Effector memory CD4-positive, alpha-beta T cell (primary cell): ENCODE measurements around the gene TMC2.

Experiments used
- DNase-seq, 3 donors: peaks; one replicate each; pipeline ENCODE4 v3.0.0-alpha.2; 2020
- H3K27ac ChIP-seq: 2 replicates; pipeline ENCODE4 v1.7.0; 2013; ENCODE audit warnings: mild to moderate bottlenecking, low read length, moderate library complexity; ENCODE audit not compliant: insufficient read depth, poor library complexity, severe bottlenecking
- H3K27me3 ChIP-seq: replicated peaks from 2 replicates; pipeline ENCODE4 v1.7.0; 2013; ENCODE audit warnings: mild to moderate bottlenecking, low read length; ENCODE audit not compliant: insufficient read depth, control insufficient read depth, poor library complexity, severe bottlenecking
- H3K36me3 ChIP-seq: 2 replicates; pipeline ENCODE4 v1.7.0; 2013; ENCODE audit warnings: mild to moderate bottlenecking, low read length, moderate library complexity; ENCODE audit not compliant: control insufficient read depth, insufficient read depth
- H3K4me1 ChIP-seq: 2 replicates; pipeline ENCODE4 v1.7.0; 2013; ENCODE audit warnings: low read length, mild to moderate bottlenecking; ENCODE audit not compliant: control insufficient read depth, insufficient read depth, poor library complexity, severe bottlenecking
- H3K4me3 ChIP-seq: 2 replicates; pipeline ENCODE4 v1.7.0; 2013; ENCODE audit warnings: low read length, low read depth, mild to moderate bottlenecking; ENCODE audit not compliant: insufficient read depth, poor library complexity, severe bottlenecking
- H3K9me3 ChIP-seq: 2 replicates; pipeline ENCODE4 v1.7.0; 2013; ENCODE audit warnings: mild to moderate bottlenecking, low read length, moderate library complexity; ENCODE audit not compliant: control insufficient read depth

Gene TMC2

GRCh38 chr20:2575682-2576081 lies 39.3 kb downstream of the TMC2 start:
- H3K4me1 ChIP-seq = no peaks in the 10 kb centered on the region
- no peak overlapping the region for H3K4me3 ChIP-seq
- DNase-seq = no peak
- H3K36me3 ChIP-seq = no peaks in the 10 kb centered on the region
- H3K9me3 ChIP-seq = no peaks in the 10 kb centered on the region
- H3K27me3 ChIP-seq = no peaks in the 10 kb centered on the region
- H3K27ac ChIP-seq = no peak overlapping the region

DNA sequence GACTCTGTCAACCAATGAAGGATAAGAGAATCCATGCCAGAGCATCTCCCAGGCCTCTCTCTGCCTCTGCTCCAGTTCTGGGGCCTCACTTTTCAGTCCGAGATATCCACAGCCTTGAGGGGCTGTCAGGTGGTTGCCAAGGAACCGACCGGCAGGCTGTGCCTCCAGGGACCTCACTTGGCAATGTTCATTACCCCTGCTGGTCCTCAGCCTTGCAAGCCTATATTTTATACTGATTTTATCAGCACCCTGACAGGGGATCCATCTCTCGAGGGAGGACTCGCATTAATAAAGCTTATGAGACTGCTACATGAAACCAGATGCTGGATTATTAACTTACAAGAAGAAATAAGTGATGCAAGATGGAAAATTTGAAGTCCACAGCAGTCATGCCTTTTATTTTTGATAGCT lies 39.9 kb downstream of the TMC2 start:
- no peaks in the 10 kb centered on the region for H3K9me3 ChIP-seq

GRCh38 chr20:2578475-2579192 lies 42.3 kb downstream of the TMC2 start:
- Histone ChIP-seq H3K27me3 (no peaks in the 10 kb centered on the region), H3K4me3 (no peak overlapping the region), H3K4me1 (no peaks in the 10 kb centered on the region), H3K9me3 (no peaks in the 10 kb centered on the region), H3K27ac (no peak overlapping the region), H3K36me3 (no peaks in the 10 kb centered on the region)
- no peak for DNase-seq

More for the DNA sequence above, 39.9 kb downstream of the TMC2 start:
- DNase-seq = no peak
- no peak overlapping the region for H3K4me3 ChIP-seq
- H3K36me3 ChIP-seq = no peaks in the 10 kb centered on the region
- no peak overlapping the region for H3K27ac ChIP-seq
- H3K27me3 ChIP-seq = no peaks in the 10 kb centered on the region
- H3K4me1 ChIP-seq = no peaks in the 10 kb centered on the region

DNA sequence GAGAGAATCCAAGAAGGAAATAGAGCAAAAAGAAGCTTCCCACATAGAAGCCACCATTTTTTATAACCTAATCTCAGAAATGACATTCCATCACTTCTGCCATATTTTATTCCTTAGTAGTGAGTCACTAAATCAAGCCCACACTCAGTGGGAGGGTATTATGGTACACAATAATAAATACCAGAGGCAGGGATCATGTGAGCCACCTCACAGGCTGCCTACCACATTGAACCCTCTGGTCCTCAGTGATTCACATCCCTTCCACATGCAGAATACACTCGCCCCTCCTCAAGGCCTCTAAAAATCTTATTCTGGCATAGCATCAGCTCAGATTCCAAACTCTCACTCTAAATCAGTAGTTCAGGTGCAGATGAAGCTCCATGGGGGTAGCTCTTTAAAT lies 49.4 kb downstream of the TMC2 start:
- H3K9me3 ChIP-seq = no peaks in the 10 kb centered on the region
- H3K36me3 ChIP-seq = no peaks in the 10 kb centered on the region
- H3K4me1 ChIP-seq = no peaks in the 10 kb centered on the region
- H3K27ac ChIP-seq = no peak overlapping the region
- DNase-seq = no peak
- H3K4me3 ChIP-seq = no peak overlapping the region
- H3K27me3 ChIP-seq = no peaks in the 10 kb centered on the region

- H3K27ac ChIP-seq = no peak overlapping the region
- no peaks in the 10 kb centered on the region for H3K36me3 ChIP-seq
- no peak overlapping the region for H3K4me3 ChIP-seq
- no peaks in the 10 kb centered on the region for H3K4me1 ChIP-seq
- H3K9me3 ChIP-seq = no peaks in the 10 kb centered on the region
- no peaks in the 10 kb centered on the region for H3K27me3 ChIP-seq
- no peak for DNase-seq
Measured at GRCh38 chr20:2593756-2594155, 57.4 kb downstream of the TMC2 start.

DNA sequence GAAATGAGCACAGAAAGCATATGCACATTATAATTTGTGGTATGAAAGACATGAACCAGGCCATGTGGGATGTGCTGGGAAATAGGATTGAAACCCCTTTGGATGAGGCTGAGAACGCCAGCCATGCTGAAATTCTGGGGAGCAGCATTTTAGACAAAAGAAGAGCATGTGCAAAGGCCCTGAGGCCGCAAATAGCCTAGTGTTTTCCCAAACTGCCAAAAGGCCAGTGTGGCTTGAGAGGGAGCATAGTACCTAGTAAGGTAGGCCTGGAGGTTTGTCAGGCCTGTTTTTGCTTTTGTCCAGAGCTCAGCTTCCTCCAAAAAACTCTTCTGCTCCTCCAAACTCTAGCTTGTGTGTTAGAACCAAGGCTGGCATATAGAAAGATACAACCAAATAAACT lies 58.7 kb downstream of the TMC2 start:
- no peaks in the 10 kb centered on the region for H3K4me1 ChIP-seq
- H3K27ac ChIP-seq = no peak overlapping the region
- no peak for DNase-seq
- H3K4me3 ChIP-seq = no peak overlapping the region
- H3K36me3 ChIP-seq = no peaks in the 10 kb centered on the region
- H3K9me3 ChIP-seq = no peaks in the 10 kb centered on the region
- H3K27me3 ChIP-seq = no peaks in the 10 kb centered on the region

GRCh38 chr20:2596673-2597279 lies 60.4 kb downstream of the TMC2 start:
- Histone ChIP-seq H3K4me1 (no peaks in the 10 kb centered on the region), H3K27ac (no peak overlapping the region), H3K4me3 (no peak overlapping the region), H3K36me3 (no peaks in the 10 kb centered on the region), H3K27me3 (no peaks in the 10 kb centered on the region), H3K9me3 (no peaks in the 10 kb centered on the region)
- DNase-seq = no peak

DNA sequence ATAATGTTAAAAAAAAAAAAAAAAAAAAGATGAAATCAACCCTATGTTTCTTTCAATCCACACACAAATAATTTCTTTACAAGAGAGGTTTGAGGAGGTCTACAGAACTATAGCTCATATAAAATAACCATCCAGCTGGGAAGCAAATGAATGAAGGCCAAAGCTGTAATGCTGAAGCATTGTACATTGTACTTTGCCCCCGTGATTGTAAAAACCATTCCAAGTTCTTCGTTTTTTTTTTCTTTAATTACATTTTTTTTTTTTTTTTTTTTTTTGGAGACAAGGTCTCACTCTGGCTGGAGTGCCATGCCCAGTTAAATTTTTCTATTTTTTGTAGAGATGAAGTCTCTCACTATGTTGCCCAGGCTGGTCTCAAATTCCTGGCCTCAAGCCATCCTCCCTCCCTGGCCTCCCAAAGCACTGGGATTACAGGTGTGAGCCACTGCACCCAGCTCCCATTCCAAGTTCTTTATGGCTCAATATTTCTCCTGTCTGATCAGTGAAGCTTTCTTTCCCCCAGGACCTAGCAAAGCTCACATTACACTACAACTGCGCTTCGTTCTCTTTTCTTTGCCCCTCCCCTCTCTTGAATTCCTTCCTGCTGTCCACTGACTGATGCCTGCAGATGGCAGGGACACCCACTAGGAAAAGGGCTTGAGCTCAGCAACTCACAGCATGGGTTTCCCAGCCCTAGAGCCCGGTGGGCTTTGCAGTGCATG lies 63.1 kb downstream of the TMC2 start:
- no peaks in the 10 kb centered on the region for H3K27me3 ChIP-seq
- H3K4me1 ChIP-seq = no peaks in the 10 kb centered on the region
- no peak overlapping the region for H3K4me3 ChIP-seq
- no peaks in the 10 kb centered on the region for H3K36me3 ChIP-seq
- DNase-seq = no peak
- no peaks in the 10 kb centered on the region for H3K9me3 ChIP-seq
- H3K27ac ChIP-seq = no peak overlapping the region

- no peak overlapping the region for H3K4me3 ChIP-seq
- H3K9me3 ChIP-seq = no peaks in the 10 kb centered on the region
- DNase-seq = no peak
- no peak overlapping the region for H3K27ac ChIP-seq
- H3K27me3 ChIP-seq = no peaks in the 10 kb centered on the region
- H3K4me1 ChIP-seq = no peaks in the 10 kb centered on the region
- H3K36me3 ChIP-seq = no peaks in the 10 kb centered on the region
Measured at GRCh38 chr20:2602046-2602735, 65.8 kb downstream of the TMC2 start.

DNA sequence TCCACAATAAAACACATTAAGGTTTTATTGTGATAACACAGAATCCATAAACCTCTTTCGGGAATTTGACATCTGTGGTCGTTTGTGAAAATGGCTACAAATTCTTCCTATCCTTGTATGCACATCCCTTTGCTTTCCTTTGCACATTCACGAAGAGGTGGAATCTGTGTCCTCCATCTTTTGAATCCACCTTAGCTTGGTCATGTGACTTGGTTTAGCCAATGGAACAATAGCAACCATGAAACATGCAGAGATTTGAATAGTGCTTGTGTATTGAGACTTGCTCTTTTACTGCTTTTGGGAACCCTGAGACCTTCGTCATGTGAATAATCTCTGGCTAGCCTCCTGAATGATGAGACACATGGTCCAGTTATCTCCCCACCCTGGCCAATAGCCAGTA lies 66.4 kb downstream of the TMC2 start:
- H3K9me3 ChIP-seq = no peaks in the 10 kb centered on the region
- H3K4me1 ChIP-seq = no peaks in the 10 kb centered on the region
- no peak overlapping the region for H3K27ac ChIP-seq
- no peak overlapping the region for H3K4me3 ChIP-seq
- H3K36me3 ChIP-seq = no peaks in the 10 kb centered on the region
- no peak for DNase-seq
- H3K27me3 ChIP-seq = no peaks in the 10 kb centered on the region
